Activated CD8-positive, alpha-beta T cell treated with anti-CD3 and anti-CD28 coated beads for 36 hours (primary cell): Measurements from ENCODE around the gene SLC12A5. TPM values are rescaled to one million over a fixed set of nuclear protein-coding genes. Genes with fewer than 3 reads are reported as not detected.

Source experiments
- ATAC-seq: fragments of 200-7000 bp; cut with Tn5 transposase; one replicate; pipeline ENCODE4 v1.10.0; 2021; ENCODE audit warnings: mild to moderate bottlenecking, moderate library complexity
- CTCF ChIA-PET: fragments of 350-600 bp; sonication (Branson Sonifier 250); formaldehyde crosslinking; loops from one replicate; lab custom pipeline; 2021; ENCODE audit warnings: antibody characterized with exemption; lab: Charles Lee
- POLR2A ChIA-PET: fragments of 350-600 bp; sonication (Branson Sonifier 250); formaldehyde crosslinking; loops from one replicate; lab custom pipeline; 2021; ENCODE audit warnings: antibody characterized with exemption; lab: Charles Lee
- DNase-seq: peaks from one replicate; pipeline ENCODE4 v3.0.0-alpha.2; 2020
- H3K27ac Mint-ChIP-seq: one replicate; pipeline ENCODE4 v1.8.0; 2021; ENCODE audit warnings: mild to moderate bottlenecking, mixed read lengths
- H3K27me3 Mint-ChIP-seq: one replicate; pipeline ENCODE4 v1.8.0; 2021; ENCODE audit warnings: mixed read lengths
- H3K36me3 Mint-ChIP-seq: one replicate; pipeline ENCODE4 v1.8.0; 2021; ENCODE audit warnings: low read depth, mixed read lengths
- H3K4me1 Mint-ChIP-seq: one replicate; pipeline ENCODE4 v1.8.0; 2021; ENCODE audit warnings: low read depth, mixed read lengths
- H3K4me3 Mint-ChIP-seq: one replicate; pipeline ENCODE4 v1.8.0; 2021; ENCODE audit warnings: mild to moderate bottlenecking, moderate library complexity, mixed read lengths
- H3K9me3 Mint-ChIP-seq: one replicate; pipeline ENCODE4 v1.8.0; 2021; ENCODE audit warnings: mixed read lengths
- intact Hi-C: fragments of 100-400 bp; cut with micrococcal nuclease; formaldehyde crosslinking; loops from one replicate; pipeline ENCODE4 v1.10.0; 2022
- total RNA-seq, 2 experiments: library from RNA; stranded (reverse); gene quantifications; one replicate each; pipeline ENCODE4 v1.2.3, GENCODE V29; 2021
- TF ChIP-seq, protein P1 (sequence below): fragments of 200-600 bp; IDR thresholded peaks from one replicate; pipeline ENCODE4 v1.8.0; 2022; ENCODE audit warnings: antibody characterized with exemption, mild to moderate bottlenecking

SLC12A5 gene
- total RNA-seq, 2 experiments from 2014 or later = 0.43 TPM; not detected in 1

DNA sequence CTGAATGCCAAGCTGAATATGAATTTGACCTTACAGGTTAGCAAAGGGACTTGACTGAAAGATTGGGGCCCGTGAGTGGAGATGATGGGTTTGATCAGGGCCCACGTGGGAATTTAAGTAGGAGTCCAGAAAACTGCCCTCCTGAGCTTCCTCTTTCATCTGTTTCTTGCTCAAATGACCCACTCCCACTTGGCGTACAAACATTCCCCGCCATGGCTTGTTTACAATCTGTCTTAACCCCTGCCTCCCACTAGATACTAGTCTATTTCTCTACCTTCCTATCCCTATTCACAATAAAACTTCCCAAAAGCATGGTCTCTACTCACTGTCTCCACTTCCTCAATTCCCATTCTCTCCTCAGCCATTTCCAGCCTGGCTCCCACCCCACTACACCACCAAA is 10.9 kb upstream of the SLC12A5 start:
- intact Hi-C loops = no loop called here
- H3K4me3 Mint-ChIP-seq = no peak overlapping the region
- no peaks in the 10 kb centered on the region for H3K9me3 Mint-ChIP-seq
- TF ChIP-seq, protein P1, sequence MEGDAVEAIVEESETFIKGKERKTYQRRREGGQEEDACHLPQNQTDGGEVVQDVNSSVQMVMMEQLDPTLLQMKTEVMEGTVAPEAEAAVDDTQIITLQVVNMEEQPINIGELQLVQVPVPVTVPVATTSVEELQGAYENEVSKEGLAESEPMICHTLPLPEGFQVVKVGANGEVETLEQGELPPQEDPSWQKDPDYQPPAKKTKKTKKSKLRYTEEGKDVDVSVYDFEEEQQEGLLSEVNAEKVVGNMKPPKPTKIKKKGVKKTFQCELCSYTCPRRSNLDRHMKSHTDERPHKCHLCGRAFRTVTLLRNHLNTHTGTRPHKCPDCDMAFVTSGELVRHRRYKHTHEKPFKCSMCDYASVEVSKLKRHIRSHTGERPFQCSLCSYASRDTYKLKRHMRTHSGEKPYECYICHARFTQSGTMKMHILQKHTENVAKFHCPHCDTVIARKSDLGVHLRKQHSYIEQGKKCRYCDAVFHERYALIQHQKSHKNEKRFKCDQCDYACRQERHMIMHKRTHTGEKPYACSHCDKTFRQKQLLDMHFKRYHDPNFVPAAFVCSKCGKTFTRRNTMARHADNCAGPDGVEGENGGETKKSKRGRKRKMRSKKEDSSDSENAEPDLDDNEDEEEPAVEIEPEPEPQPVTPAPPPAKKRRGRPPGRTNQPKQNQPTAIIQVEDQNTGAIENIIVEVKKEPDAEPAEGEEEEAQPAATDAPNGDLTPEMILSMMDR = no peak
- POLR2A ChIA-PET = interaction anchor here (0.7 kb wide), 1 partner anchor 205 kb away, joined by 3 read pairs; no protein-coding TSS in a partner anchor
- no peak overlapping the region for H3K27ac Mint-ChIP-seq
- ATAC-seq (no peak), DNase-seq (no peak)
- no peaks in the 10 kb centered on the region for H3K36me3 Mint-ChIP-seq
- H3K27me3 Mint-ChIP-seq = peaks cover 34% of the 10 kb centered on the region
- CTCF ChIA-PET = interaction anchor here (0.8 to 1.6 kb wide), 3 partner anchors 48 to 331 kb away, joined by 3 to 6 read pairs (median 4); no protein-coding TSS in a partner anchor
- peaks cover 15% of the 10 kb centered on the region for H3K4me1 Mint-ChIP-seq

DNA sequence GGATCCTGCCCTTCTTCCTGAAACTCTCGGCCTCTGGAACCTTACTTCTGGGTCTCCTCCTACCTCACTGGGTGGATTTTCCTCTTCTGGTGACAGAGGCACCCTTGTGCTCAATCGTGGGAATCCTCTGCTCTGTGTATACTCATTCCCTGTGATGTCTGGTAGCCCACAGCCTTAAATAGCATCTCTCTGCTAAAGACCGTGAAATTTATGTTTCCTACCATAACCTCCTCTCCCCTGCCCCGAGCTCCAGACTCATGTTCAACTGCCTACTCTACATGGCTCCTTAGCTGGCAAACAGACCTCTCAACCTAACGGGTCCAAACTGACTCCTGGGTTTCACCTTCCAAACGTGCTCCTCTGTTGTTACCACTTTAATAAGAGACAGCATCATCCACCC is 10.4 kb upstream of the SLC12A5 start:
- intact Hi-C loops = no loop called here
- CTCF ChIA-PET = interaction anchor here (1.5 to 1.6 kb wide), 2 partner anchors 48 to 64 kb away, joined by 4 to 6 read pairs; no protein-coding TSS in a partner anchor
- H3K27me3 Mint-ChIP-seq = peaks cover 36% of the 10 kb centered on the region

DNA sequence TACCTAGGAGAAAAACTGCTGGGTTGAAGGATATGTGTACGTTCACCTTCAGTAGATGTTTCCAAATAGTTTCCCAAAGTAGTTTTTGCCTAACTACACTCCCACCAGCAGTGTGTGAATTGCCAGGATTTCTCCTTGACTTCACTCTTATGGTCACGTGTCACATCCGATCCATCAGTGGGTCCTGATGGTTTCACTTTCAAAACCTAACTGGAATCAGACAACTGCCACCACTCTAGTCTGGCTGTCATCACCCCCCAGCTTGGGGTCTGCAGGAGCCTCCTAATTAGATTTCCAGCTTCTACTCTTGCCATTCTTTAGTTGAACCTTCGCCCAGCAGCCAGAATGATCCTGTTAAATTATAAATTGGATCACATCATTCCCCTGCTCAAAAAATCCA is 8.5 kb upstream of the SLC12A5 start:
- Mint-ChIP-seq H3K27me3 (peaks cover 32% of the 10 kb centered on the region), H3K27ac (no peak overlapping the region), H3K4me1 (peaks cover 6% of the 10 kb centered on the region), H3K9me3 (no peaks in the 10 kb centered on the region), H3K4me3 (no peak overlapping the region), H3K36me3 (no peaks in the 10 kb centered on the region)
- ChIA-PET CTCF (interaction anchor here (1.0 to 1.4 kb wide), 2 partner anchors 8 to 50 kb away, joined by 3 to 4 read pairs; no protein-coding TSS in a partner anchor), POLR2A (no interaction called here)
- intact Hi-C loops = loop anchor here (5.0 kb wide), 3 partner anchors 42 to 152 kb away; partner anchors contain the start of gene NCOA5
- TF ChIP-seq, protein P1 = no peak
- DNase-seq = no peak
- ATAC-seq = no peak

More for the DNA sequence above, 10.4 kb upstream of the SLC12A5 start:
- POLR2A ChIA-PET = interaction anchor here (0.7 kb wide), 1 partner anchor 205 kb away, joined by 3 read pairs; no protein-coding TSS in a partner anchor
- TF ChIP-seq, protein P1 = no peak
- H3K27ac Mint-ChIP-seq = no peak overlapping the region
- H3K4me3 Mint-ChIP-seq = no peak overlapping the region
- DNase-seq = no peak
- H3K4me1 Mint-ChIP-seq = peaks cover 14% of the 10 kb centered on the region
- ATAC-seq = no peak
- no peaks in the 10 kb centered on the region for H3K36me3 Mint-ChIP-seq
- H3K9me3 Mint-ChIP-seq = no peaks in the 10 kb centered on the region

DNA sequence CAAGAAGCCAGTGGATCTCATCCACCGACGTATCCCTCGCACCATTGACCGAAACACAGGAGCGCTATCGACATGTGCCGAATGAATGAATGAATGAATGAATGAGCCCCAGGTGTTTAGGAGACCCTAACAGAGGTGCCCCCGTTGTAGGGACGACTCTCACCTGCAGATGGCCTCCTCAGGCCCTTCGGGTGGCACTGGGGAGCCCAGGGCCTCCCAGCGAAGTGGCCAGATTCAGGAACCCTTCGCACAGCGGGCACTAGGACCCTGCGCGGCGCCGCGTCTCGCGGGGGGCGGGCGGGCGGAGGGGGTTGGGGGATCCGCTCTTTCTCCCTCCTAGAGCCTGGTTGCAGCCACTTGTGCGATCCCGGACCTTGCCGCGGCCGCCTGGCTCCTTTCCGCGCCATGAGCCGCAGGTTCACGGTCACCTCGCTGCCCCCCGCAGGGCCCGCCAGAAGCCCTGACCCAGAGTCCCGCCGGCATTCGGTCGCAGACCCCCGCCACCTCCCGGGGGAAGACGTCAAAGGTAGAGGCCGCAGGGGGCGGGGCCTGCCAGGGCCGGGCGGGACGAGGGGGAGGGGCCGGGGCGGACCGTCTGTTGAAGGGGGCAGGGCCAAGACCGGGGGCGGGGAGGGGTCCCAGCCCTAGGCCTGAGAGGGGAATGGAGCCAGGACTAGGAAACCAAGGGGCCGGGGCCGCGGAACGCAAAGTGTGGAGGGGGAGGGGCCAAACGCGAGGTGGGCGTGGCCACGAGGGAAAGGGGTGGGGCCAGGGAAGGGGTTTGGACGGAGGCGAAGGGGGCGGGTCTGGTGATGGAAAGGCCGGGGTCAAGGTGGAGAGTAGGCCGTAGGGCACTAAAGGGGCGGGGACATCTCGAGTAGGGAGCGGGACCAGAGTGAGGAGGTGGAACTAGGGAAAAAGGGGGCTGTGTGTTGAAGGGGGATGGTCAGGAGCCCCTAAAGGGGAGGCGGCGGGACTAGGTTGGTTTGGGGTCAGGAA is 7.4 kb upstream of the SLC12A5 start:
- ATAC-seq (peak; percentile 69), DNase-seq (peak; percentile 75)
- intact Hi-C loops = loop anchor here (5.0 kb wide), 3 partner anchors 41 to 151 kb away; partner anchors contain the start of gene NCOA5
- Mint-ChIP-seq H3K36me3 (no peaks in the 10 kb centered on the region), H3K4me3 (peak overlapping the region; percentile 67), H3K27ac (no peak overlapping the region), H3K9me3 (no peaks in the 10 kb centered on the region), H3K27me3 (peaks cover 32% of the 10 kb centered on the region), H3K4me1 (peaks cover 6% of the 10 kb centered on the region)
- CTCF ChIA-PET = interaction anchor here (0.8 to 2.8 kb wide), 27 partner anchors 8 to 327 kb away, joined by 3 to 33 read pairs (median 4); no protein-coding TSS in a partner anchor
- TF ChIP-seq, protein P1 = peak; percentile 17
- POLR2A ChIA-PET = interaction anchor here (1.0 kb wide), 1 partner anchor 50 kb away, joined by 3 read pairs; the partner anchor contains the start of gene ZNF335
